ENCODE results near the gene CDHR1. TPM values are rescaled to one million over a fixed set of nuclear protein-coding genes. Genes with fewer than 3 reads are reported as not detected.

CDHR1 gene
- polyA plus RNA-seq, 1 experiment: not detected

GRCh38 chr10:84197643-84198042 lies 3.3 kb downstream of the CDHR1 start:
- ChIA-PET POLR2A (no interaction called here), CTCF (no interaction called here)
- Histone ChIP-seq H3K9me3 (ENCODE audit: control insufficient read depth, insufficient read depth, low read length) (no peaks in the 10 kb centered on the region; the same call in 1 of the 2 replicates), H3K4me3 (ENCODE audit: low read depth, low read length) (no peak overlapping the region), H3K27ac (ENCODE audit: low read depth, low read length) (no peak overlapping the region), H3K27me3 (ENCODE audit: control insufficient read depth, insufficient read depth, low read length) (peaks cover 46% of the 10 kb centered on the region)
- DNase-seq (ENCODE audit: low read depth, low spot score): no peak
- TF ChIP-seq, protein P1, sequence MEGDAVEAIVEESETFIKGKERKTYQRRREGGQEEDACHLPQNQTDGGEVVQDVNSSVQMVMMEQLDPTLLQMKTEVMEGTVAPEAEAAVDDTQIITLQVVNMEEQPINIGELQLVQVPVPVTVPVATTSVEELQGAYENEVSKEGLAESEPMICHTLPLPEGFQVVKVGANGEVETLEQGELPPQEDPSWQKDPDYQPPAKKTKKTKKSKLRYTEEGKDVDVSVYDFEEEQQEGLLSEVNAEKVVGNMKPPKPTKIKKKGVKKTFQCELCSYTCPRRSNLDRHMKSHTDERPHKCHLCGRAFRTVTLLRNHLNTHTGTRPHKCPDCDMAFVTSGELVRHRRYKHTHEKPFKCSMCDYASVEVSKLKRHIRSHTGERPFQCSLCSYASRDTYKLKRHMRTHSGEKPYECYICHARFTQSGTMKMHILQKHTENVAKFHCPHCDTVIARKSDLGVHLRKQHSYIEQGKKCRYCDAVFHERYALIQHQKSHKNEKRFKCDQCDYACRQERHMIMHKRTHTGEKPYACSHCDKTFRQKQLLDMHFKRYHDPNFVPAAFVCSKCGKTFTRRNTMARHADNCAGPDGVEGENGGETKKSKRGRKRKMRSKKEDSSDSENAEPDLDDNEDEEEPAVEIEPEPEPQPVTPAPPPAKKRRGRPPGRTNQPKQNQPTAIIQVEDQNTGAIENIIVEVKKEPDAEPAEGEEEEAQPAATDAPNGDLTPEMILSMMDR (IDR thresholded peaks at IDR 0.05; ENCODE audit: low read depth, low read length): no peak

GRCh38 chr10:84198206-84198915 lies 4.0 kb downstream of the CDHR1 start:
- Histone ChIP-seq H3K9me3 (ENCODE audit: control insufficient read depth, insufficient read depth, low read length) (no peaks in the 10 kb centered on the region; the same call in 1 of the 2 replicates), H3K27ac (ENCODE audit: low read depth, low read length) (no peak overlapping the region), H3K27me3 (ENCODE audit: control insufficient read depth, insufficient read depth, low read length) (peaks cover 40% of the 10 kb centered on the region), H3K4me3 (ENCODE audit: low read depth, low read length) (no peak overlapping the region)
- DNase-seq (ENCODE audit: low read depth, low spot score): no peak
- TF ChIP-seq, protein P1 (IDR thresholded peaks at IDR 0.05; ENCODE audit: low read depth, low read length): no peak
- ChIA-PET POLR2A (no interaction called here), CTCF (no interaction called here)

GRCh38 chr10:84200537-84201243 lies 6.4 kb downstream of the CDHR1 start:
- Histone ChIP-seq H3K27ac (ENCODE audit: low read depth, low read length) (no peak overlapping the region), H3K4me3 (ENCODE audit: low read depth, low read length) (no peak overlapping the region), H3K27me3 (ENCODE audit: control insufficient read depth, insufficient read depth, low read length) (peaks cover 20% of the 10 kb centered on the region), H3K9me3 (ENCODE audit: control insufficient read depth, insufficient read depth, low read length) (no peaks in the 10 kb centered on the region; the same call in 1 of the 2 replicates)
- ChIA-PET POLR2A (no interaction called here), CTCF (no interaction called here)
- TF ChIP-seq, protein P1 (IDR thresholded peaks at IDR 0.05; ENCODE audit: low read depth, low read length): no peak
- DNase-seq (ENCODE audit: low read depth, low spot score): no peak

DNA sequence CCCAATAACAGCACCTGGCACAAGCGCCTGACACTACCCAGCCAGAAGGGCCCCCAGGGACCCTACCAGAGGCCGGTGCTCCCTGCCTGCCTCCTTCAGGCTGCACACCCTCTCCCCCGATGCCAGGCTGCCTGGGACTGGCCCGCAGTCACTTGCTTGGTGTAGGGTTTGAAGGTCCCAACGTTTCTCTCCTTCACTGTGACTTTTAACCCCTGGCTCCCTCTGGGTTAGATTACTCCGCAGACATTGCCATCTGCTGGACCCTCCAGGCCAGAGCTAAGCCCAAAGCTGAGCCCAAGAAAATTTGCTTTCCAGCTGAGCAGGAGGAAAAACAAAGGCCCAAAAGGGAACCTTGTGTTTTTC lies 6.9 kb downstream of the CDHR1 start:
- Histone ChIP-seq H3K4me3 (ENCODE audit: low read depth, low read length) (no peak overlapping the region), H3K27ac (ENCODE audit: low read depth, low read length) (no peak overlapping the region), H3K9me3 (ENCODE audit: control insufficient read depth, insufficient read depth, low read length) (no peaks in the 10 kb centered on the region), H3K27me3 (ENCODE audit: control insufficient read depth, insufficient read depth, low read length) (peaks cover 14% of the 10 kb centered on the region)
- TF ChIP-seq, protein P1 (IDR thresholded peaks at IDR 0.05; ENCODE audit: low read depth, low read length): no peak
- DNase-seq (ENCODE audit: low read depth, low spot score): no peak
- CTCF ChIA-PET: no interaction called here
- POLR2A ChIA-PET: no interaction called here

DNA sequence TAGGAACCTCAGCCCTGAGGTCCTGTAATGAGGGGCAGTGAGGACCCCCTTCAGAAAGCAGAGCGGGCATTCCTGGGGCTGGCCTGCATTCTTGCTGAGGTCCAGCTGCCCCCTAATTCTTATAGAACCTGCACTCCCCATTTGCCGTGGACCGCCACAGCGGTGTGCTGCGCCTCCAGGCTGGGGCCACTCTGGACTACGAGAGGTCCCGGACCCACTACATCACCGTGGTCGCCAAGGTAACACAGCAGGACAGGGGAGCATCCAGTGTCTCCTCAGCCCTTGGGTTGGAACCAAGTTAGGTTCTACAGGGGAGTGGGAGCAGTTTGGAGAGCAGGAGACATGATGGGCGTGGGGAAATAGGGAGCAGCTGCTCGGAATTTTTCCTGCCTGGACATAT lies 7.3 kb downstream of the CDHR1 start:
- H3K27me3 ChIP-seq (ENCODE audit: control insufficient read depth, insufficient read depth, low read length): peaks cover 10% of the 10 kb centered on the region
- POLR2A ChIA-PET: no interaction called here
- CTCF ChIA-PET: no interaction called here
- no peak overlapping the region for H3K27ac ChIP-seq (ENCODE audit: low read depth, low read length)
- no peak for DNase-seq (ENCODE audit: low read depth, low spot score)
- no peaks in the 10 kb centered on the region for H3K9me3 ChIP-seq (ENCODE audit: control insufficient read depth, insufficient read depth, low read length)
- no peak overlapping the region for H3K4me3 ChIP-seq (ENCODE audit: low read depth, low read length)
- TF ChIP-seq, protein P1 (IDR thresholded peaks at IDR 0.05; ENCODE audit: low read depth, low read length): no peak

Data from AG04450 (cell line).